Measurements from ENCODE around the gene PSME4. TPM values are rescaled to one million over a fixed set of nuclear protein-coding genes. Genes with fewer than 3 reads are reported as not detected.
A peak's percentile ranks its signal among the peaks of the same experiment; 100 is the strongest.
"Not testable (repeated sequence)": the region's sequence is repeated elsewhere in the genome, so short reads cannot be mapped to it uniquely, and the experiment has no call there.

Gene PSME4
- total RNA-seq, 1 experiment from 2014 or later = 40.9 TPM

GRCh38 chr2:53964257-53964952, 6.4 kb downstream of the PSME4 start:
- DNase-seq (ENCODE audit: low read depth) = no peak

- not testable (repeated sequence) for DNase-seq (ENCODE audit: low read depth)
Measured at GRCh38 chr2:53961478-53962216, 9.1 kb downstream of the PSME4 start.

GRCh38 chr2:53960476-53960875, 10.3 kb downstream of the PSME4 start:
- no peak for DNase-seq (ENCODE audit: low read depth)

- DNase-seq (ENCODE audit: low read depth) = no peak
Measured at GRCh38 chr2:53958443-53958842, 12.3 kb downstream of the PSME4 start.

- no peak for DNase-seq (ENCODE audit: low read depth)
Measured at GRCh38 chr2:53952519-53952918, 18.3 kb downstream of the PSME4 start.

GRCh38 chr2:53949457-53949856, 21.3 kb downstream of the PSME4 start:
- DNase-seq (ENCODE audit: low read depth) = no peak

GRCh38 chr2:53945538-53945937, 25.3 kb downstream of the PSME4 start:
- DNase-seq (ENCODE audit: low read depth) = no peak

GRCh38 chr2:53944542-53944941, 26.3 kb downstream of the PSME4 start:
- DNase-seq (ENCODE audit: low read depth) = no peak

GRCh38 chr2:53942280-53942679, 28.5 kb downstream of the PSME4 start:
- no peak for DNase-seq (ENCODE audit: low read depth)

GRCh38 chr2:53941749-53942148, 29.0 kb downstream of the PSME4 start:
- DNase-seq (ENCODE audit: low read depth) = no peak

- DNase-seq (ENCODE audit: low read depth) = peak; percentile 33
Measured at GRCh38 chr2:53939656-53940055, 31.1 kb downstream of the PSME4 start.

- DNase-seq (ENCODE audit: low read depth) = no peak
Measured at GRCh38 chr2:53938904-53939303, 31.9 kb downstream of the PSME4 start.

GRCh38 chr2:53933329-53933728, 37.5 kb downstream of the PSME4 start:
- no peak for DNase-seq (ENCODE audit: low read depth)

- DNase-seq (ENCODE audit: low read depth) = peak; percentile 19
Measured at GRCh38 chr2:53926321-53926720, 44.5 kb downstream of the PSME4 start.

GRCh38 chr2:53913721-53914120, 57.1 kb downstream of the PSME4 start:
- peak; percentile 47 for DNase-seq (ENCODE audit: low read depth)

- DNase-seq (ENCODE audit: low read depth) = no peak
Measured at GRCh38 chr2:53911434-53912189, 59.2 kb downstream of the PSME4 start.

GRCh38 chr2:53907582-53907981, 63.2 kb downstream of the PSME4 start:
- DNase-seq (ENCODE audit: low read depth) = no peak

GRCh38 chr2:53905396-53905795, 65.4 kb downstream of the PSME4 start:
- no peak for DNase-seq (ENCODE audit: low read depth)

- no peak for DNase-seq (ENCODE audit: low read depth)
Measured at GRCh38 chr2:53903011-53903410, 67.8 kb downstream of the PSME4 start.

- DNase-seq (ENCODE audit: low read depth) = no peak
Measured at GRCh38 chr2:53901192-53901591, 69.6 kb downstream of the PSME4 start.

GRCh38 chr2:53896864-53897263, 73.9 kb downstream of the PSME4 start:
- peak; percentile 73 for DNase-seq (ENCODE audit: low read depth)

GRCh38 chr2:53886406-53887280, 84.2 kb downstream of the PSME4 start:
- DNase-seq (ENCODE audit: low read depth) = no peak

All from M059J (cell line).